HG03432 (cell line): ENCODE results near the gene PEPD.

Source experiments
- ATAC-seq: cut with Tn5 transposase; IDR thresholded peaks from one replicate; pipeline ENCODE4 v1.9.1; 2021; ENCODE audit warnings: mild to moderate bottlenecking, moderate library complexity; ENCODE audit not compliant: unreplicated experiment

The PEPD gene

DNA sequence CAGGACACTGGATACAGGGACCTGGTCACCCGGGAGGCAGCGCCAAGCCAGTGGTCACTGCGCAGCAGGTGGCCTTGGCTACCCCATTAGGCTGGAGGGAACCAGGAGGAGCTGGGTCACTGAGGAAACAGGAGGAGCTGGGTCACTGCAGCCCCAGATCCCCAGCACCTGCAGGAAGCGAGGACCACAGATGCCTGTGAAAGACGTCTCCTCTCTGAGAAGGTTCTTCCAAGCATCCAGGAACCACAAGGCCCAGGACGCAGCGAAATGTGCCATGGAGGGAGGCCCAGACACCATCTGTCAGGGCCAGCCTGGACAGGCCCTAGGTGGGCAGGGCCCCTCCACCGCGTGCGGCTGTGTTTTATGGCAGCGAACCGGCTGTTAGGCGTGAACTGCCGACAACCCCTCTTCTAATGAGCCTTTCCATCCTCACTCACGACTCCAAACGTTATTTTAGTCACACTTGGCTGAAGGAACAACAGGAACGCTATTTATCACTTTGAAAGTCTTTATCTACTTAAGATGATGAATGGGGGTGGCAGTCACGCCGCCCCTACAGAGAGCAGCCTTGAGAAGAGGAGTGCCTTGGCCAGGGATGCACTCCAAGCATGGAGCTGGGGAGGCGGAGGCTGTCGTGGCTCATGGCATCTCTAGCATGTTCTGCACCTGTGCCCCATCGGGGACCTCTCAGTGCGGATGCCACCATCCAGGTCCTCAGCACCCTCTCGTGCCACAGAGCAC lies 94.8 kb downstream of the PEPD start:
- ATAC-seq = no peak

DNA sequence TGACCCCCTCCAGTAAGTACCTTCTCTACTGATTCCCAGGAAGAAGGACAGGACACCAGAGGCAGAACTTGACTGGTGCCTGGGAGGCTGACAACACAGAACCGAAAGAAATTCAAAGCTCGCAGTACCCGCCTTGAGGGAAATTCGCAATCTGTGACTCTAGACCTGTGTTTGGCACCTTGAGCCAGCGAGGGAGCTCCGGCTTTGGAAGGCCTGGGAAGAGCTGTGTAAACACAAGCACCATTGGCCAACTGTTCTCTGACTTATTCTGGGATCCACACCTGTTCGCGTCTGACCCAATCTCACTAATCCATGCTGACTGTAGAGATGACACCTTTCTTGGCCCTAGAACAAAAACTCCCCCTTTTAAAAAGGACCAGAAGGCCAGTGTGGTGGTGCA lies 97.4 kb downstream of the PEPD start:
- ATAC-seq = no peak

DNA sequence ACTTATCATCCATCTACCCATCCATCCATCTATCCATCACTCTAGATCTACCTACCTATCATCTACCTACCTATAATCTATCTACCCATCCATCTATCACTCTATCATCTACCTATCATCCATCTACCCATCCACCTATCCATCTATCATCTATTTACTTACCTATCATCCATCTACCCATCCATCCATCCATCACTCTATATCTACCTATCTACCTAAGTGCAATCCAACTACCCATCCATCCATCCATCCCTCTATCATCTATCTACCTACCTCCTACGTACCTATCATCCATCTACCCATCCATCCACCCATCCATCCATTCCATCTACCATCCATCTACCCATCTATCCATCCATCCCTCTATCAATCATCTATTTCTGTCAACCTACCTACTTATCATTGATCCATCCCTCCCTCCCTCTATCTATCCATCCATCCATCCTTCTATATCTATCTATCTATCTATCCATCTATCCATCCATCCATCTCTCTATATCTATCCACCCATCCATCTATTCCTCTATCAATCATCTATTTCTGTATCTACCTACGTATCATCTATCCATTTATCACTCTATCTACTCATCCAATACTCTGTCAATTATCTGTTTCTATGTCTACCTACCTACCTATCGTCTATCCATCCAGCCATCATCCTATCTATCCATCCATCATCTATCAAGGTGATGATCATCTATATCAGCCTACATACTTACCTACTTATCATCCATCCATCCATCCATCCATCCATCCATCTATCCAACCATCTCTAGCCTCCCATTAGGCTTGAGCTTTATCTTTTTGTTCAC lies 99.0 kb downstream of the PEPD start:
- no peak for ATAC-seq

DNA sequence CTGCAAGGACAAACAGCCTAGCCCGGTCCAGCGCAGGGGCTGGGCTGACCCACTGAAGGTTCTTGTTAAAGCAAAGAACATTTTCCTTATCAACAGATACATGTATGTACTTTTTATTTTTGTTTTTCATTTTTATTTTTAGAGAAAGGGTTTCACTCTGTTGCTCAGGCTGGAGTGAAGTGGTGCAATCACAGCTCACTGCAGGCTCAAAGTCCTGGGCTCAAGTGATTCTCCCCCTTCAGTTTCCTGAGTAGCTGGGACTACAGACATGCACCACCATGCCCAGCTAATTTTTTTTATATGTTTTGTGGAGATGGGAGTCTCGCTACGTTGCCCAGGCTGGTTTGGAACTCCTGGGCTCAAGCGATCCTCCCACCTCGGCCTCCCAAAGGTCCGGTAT lies 100.2 kb downstream of the PEPD start:
- ATAC-seq = no peak

DNA sequence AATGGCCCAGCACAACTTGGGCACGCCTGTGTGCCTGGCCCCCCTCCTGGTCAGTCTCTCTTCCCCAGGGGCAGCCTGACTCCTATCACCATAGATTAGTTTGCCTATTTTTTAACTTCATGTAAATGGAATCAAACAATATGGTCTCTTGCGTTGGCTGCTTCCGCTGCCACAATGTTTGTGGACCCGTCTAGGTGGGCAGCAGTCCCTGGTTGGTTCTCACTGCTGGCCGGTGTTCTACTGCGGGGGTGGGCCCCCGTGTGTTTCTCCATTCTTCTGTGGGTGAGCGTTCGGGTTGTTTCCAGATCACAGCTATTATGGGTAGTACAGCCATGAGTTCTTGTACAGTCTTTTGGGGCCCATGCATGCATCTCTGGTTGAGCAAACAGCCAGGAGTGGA lies 100.8 kb downstream of the PEPD start:
- no peak for ATAC-seq

DNA sequence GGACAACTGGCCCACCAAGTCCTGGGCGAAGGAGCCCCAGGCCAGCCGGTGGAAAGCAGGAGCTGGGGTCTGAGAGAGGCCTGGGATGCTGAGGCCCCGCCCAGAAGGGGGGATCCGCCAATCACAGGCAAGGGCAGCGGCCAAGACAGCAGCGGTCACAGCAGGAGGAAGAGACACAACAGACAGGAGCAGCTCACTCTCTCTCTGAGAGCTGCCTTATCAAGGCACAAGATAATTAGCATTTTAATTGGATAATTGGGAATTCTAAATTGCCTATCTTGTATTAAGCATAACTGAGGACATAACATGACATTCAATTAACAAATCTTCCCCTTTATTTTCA lies 101.8 kb downstream of the PEPD start:
- ATAC-seq = no peak

DNA sequence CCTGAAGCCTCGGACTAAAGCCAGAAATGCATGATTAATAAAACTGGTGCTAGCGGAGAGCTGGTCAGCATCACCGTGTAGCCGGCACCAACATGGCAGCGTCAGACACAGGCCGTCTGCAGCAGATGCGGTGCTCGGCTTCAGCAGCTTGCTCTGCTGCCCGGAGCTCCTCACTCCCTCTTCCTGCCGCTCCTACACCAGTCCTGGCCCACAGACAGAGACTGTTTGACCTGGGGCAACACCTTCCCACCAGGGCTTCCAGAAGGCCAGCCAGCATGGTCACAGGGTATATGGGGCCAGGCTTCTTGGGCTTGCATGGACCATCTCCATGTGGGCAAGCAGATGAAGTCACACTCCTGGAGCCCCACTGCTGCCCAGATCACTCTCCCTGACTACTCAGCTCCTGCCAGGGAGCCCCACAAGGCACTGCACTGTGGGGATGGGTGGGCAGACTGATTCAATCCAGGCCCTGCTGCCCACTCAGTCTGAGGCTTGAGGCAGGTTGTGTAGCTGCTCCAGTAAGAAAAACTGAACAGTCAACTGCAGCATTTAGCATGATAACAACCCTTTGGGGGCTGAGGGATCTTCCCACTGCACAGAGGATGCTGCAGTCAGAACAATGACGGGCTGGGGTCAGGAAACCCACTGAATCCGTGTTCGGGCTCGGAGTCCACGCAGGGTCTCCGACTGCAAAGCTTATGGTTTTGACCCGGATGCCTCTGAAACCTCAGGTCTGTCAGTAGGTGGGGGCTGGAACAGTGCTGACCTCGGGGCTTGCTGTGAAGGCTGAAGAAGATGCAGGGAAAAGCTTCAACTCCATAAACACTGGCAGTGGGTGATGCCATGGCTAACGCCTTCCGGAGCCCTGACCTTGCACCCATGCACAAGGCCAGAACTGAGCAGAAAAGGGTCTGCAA lies 102.5 kb downstream of the PEPD start:
- no peak for ATAC-seq

DNA sequence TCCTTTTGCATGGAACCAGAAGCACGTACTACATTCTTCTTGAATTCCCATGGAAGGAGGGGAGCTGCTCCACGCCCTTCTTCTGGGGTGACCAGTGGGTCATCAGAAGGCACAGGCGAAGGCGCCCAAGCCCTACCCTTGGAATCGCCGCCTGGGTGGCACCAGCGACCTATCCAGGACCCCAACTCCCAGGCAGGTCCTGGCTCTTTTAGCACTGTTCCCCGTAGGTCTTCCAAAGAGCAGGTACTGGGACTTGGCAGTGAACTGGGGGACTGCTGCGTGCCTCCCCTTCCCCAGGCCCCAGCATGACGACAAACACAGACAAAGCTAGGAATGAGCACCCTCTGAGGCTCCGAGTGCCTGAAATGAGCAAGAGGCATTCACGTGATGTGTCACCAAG lies 103.1 kb downstream of the PEPD start:
- ATAC-seq = no peak

DNA sequence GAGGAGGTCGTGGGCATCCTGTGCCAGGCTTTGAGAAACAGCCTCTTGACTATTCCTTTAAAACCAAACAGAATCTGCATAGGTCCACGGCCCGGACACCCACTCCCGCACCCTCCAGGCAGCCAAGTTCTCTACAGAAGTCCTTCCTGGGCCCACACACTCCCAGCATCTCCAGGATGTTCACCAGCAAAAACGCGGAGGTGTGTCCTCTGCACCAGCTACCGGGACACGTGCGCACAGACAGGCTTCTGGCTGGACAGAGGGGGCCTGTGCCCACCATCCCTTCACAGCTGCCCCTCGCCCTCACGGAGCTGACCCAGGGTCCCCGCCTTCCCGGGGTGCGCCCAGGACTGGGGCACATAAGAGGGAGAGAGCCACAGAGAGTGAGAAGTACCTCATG lies 103.8 kb downstream of the PEPD start:
- no peak for ATAC-seq

DNA sequence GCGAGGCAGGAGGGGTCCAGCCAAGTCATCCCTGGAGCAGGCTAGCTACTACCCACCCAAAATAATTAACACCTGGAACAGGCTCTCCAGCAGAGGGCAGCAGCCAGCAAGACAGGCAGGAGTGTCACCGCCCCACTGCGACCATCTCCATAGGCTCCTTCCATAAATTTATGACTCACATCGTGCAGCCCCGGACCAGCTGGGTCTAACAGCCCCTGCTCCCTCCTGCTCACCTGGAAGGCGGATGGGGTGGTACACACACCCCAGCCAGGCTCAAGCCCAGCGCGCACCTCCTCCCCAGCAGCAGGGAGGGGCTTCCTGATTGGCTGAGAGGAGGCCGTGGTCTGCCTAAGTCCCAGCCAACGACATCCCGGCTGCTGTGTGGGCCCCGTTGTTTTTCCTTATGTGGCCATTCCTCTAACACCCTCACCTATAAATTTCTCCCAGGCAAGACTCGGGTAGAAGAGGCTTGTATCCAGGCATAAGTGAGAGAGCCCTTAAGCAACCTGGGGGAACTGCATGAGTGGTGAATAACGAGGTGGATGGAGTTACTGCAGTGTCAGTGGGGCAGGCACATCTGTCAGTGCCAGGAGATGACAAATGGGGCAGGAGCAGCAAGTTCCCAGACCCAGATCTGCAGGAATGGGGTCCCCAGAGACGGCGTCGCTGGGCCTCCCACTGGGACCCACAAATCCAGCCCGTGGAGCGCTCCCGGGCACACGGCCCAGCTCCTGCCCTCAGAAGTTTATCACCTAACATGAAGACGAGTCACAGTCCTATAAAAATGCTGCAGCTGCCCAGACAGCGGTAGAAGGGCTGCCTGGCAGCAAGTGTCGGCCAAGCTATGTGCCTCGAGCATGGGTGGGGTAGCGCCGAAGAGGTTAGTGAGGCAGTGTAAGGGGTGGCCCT lies 105.0 kb downstream of the PEPD start:
- ATAC-seq = no peak

DNA sequence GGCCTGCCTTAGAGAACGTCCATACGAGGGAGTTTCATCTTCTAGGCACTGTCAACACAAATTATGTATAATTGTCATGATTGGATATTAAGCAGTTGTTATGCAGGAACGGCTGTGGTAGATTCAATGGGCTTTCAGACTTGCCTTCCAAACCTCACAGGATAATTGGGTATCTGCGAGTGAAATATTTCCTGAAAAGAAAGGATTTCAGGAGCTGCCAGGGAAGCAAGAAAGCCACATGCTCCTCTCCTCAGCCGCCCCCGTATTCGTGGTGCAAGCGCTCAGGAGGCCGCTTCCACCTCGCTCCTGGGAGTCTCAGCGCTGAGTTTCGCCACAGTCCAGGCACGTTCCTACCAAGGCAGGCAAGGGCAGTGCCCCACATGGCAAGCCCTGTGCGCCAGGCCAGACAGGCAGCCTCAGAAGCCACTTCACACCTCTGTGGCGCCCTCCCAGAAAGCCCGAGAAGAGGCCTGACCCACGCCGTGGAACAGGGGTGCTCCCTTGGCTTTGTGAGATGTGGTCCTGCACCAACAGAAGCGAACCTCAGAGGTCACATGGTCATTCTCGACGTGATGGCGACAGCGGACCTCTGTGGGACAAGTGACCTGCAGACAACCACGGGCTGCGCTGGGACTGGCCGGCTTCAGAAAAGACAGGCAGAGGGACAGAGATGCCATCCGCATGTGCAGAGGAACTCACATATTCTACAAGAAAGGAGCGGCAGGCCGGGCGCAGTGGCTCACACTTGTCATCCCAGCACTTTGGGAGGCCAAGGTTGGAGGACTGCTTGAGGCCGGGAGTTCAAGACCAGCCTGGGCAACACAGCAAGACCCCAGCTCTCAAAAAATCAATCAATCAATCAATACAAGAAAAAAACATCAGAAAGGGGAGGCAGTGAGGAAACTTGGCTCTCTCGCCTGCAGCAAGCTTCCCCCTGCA lies 106.7 kb downstream of the PEPD start:
- no peak for ATAC-seq

DNA sequence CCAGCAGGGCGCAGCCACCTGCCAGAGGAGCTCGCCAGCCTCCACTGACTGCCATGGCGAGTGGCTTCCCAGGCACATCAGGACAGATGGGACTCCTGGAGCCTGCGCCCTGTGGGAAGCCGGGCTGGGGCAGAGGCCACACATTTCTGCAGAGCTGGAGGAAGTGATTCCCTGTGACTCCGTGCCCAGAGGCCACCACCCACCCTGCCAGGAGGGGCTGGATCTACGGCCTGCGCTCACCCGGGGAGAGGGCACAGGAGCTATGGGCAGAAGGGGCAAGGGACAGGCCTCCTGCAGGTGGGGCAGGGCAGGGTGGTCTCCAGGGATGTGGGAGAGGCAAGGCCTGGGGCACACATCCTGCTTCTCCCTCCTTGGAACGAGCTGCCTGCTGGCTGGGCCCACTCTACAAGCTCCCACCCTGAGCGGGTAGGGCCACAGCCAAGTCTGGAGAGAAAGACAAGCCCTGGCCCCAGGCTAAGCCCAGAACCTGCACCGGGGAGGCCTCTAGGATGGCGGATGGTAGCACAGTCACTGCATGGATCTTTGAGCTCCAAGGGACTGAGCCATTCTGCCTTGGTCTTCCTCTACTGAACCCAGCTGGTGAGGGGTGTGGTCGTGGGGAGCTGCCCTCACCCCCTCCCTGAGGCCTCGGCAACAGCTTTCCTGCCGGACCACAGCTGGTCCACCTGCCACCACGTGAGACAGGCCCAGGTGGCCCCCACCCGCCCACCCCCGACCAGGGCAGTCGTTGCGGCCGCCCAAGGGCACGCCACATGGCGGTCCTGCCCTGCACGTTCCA lies 107.5 kb downstream of the PEPD start:
- ATAC-seq = no peak

DNA sequence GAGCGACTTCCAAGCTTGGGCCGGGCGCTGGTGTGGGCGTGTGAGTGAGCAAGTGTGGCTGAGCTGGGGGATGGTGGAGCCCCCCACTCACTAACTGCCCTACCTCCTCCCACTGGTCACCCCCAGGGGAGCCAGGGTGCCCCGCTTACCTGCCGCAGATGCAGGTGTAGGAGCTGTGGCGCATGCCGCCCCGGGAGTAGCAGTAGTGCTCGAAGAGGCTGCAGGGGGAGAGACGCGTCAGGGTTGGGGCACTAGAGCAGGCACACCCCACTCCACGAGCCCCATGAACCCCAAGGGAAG lies 108.2 kb downstream of the PEPD start:
- no peak for ATAC-seq

DNA sequence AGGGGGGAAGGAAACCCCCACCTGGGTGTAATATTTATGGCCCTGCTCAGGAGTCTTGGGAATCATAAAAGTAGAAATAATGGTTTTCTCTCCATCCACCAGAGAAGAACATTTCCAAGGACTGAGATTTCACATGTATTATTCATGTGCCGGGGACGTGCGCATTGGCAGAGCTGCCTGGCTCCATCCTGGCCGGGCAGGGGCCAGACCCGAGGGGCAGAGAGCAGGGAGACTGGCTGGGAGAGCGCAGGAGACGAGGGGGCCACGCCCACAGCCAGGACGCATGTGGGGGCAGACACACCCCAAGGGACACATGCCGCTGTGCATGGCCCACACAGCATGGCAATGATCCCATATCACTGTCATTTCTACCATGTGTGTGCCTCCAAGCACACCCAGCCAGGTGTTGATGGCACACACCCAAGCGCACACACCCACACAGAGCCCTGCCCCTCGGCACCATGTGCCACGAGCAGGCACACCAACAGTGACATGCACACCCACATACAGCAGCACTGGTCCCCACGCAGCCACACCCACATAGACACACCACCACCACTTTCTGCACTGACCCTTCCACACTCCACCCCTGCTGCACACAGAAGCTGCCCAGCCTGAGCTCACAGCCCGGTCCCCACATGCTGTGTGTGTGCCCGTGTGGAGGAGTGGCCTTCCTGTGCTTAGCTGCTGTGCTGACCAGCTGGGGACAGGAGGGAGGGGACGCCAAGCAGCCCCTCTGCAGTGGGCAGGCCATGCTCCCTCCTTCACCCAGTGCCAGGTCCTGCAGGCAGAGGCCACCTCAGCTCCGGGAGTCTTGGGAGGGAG lies 108.8 kb downstream of the PEPD start:
- ATAC-seq = no peak

DNA sequence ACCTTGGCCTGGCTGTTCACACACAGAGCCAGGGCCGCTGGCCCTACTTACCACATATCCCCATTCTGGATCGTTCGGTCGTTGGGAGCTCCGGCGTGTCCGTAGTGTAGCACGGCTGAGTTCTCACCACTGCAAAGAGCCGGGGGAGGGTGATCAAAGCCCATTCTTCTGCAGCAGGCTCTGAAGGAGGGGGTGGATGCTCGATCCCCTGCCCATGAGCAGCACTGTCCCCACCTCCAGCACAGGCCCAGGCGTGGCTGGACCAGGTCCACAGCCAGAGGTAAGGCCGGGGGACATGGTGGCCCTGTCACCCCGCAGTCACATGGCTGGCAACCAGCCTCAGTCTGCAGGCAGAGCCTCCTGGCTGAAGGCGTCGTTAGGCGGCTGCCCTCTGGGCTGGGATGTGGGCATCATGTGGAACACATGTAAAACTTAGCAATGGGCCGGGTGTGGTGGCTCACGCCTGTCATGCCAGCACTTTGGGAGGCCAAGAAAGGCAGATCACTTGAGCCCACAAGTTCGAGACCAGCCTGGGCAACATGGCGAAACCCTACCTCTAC lies 109.9 kb downstream of the PEPD start:
- ATAC-seq = no peak

DNA sequence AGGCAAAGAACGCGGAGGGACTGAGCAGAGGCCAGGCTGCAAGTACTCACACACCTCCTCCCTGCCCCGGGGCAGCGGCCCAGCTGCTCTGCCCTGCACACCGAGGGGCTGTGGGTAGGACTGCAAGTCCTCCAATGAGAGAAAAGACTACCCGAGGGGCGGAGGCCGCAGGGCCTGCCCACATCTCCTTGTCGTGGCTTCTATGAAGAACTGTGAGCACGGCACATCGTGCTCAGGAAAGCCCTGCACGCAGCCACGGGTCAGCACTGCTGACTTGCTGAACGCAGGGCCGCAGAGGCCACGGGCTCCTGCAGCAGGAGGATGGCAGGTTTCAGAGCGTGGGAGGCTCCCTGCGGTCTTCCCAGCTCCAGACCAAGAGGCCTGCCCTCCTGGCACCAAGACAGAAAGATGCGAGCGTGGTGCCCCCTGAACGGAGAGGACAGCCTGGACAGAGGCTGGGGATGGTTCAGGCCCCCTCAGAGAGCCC lies 110.6 kb downstream of the PEPD start:
- no peak for ATAC-seq

DNA sequence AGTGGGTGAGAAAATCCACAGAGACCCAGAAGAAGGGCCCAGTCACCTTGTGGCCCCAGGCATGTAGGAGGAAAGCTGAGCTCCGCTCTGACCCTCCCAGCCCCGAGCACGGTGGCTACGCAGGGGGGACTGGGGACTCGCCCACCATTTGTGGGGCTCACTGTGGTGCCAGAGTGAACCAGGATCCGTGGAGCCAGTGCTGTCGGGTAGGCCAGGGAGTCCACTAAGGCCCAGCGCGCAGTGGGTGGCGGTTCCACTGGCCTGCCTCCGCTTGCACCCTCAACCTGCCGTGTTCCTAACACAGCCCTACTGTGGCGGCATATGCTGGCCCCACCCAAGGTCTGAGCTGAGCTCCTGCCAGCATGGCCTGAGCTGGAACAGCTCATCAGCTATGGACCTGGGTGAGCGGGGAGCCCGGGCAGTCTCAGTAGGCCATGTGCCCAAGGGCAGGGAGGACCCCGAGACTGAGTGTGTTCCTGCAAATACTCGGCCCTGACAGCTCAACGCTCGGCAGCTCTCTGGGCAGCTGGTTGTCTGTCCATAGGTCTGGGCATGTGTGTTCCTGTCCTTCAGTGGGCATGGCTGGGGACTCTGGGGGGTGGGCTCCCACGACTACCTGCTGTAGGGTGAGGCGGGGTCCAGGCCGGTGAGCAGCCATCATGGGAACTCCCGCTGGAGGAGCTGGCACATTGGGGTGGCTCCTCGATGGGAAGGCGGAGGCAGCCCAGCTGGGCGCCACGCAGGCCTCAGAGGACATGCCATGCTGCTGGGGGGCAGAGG lies 111.5 kb downstream of the PEPD start:
- ATAC-seq = no peak
